Smooth muscle cell of the brain vasculature (primary cell): ENCODE data around the gene TRMT2A.
"Not testable (repeated sequence)": the region's sequence is repeated elsewhere in the genome, so short reads cannot be mapped to it uniquely, and the experiment has no call there.

Source experiments
- DNase-seq: peaks from one replicate; pipeline ENCODE4 v3.0.0-alpha.2; 2012; ENCODE audit warnings: low read depth, low spot score

The TRMT2A gene

DNA sequence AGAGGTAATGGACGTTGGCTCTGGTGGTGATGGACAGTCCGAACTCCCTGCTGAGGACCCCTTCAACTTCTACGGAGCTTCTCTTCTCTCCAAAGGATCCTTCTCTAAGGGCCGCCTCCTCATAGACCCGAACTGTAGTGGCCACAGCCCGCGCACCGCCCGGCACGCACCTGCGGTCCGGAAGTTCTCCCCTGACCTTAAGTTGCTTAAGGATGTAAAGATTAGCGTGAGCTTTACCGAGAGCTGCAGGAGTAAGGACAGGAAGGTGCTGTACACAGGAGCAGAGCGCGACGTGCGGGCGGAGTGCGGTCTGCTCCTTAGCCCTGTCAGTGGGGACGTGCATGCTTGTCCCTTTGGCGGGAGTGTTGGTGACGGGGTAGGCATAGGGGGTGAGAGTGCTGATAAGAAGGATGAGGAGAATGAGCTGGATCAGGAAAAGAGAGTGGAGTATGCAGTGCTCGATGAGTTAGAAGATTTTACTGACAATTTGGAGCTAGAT lies 30.9 kb downstream of the TRMT2A start:
- no peak for DNase-seq

DNA sequence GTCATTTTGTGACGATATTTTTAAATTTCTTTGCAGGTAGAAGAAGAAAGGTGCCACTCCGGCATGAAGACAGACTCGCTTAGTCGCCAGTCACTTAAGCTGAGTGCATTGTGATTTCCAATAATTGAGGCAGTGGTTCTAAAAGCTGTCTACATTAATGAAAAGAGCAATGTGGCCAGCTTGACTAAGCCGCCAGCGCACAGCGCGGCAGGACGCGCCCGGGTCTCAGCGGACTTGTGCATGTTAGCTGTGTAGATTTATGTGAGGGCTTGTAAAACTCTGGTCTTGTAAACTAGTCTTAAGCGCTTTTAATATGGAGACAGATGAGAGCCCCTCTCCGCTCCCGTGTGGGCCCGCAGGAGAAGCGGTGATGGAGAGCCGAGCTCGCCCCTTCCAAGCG lies 31.4 kb downstream of the TRMT2A start:
- DNase-seq = no peak

DNA sequence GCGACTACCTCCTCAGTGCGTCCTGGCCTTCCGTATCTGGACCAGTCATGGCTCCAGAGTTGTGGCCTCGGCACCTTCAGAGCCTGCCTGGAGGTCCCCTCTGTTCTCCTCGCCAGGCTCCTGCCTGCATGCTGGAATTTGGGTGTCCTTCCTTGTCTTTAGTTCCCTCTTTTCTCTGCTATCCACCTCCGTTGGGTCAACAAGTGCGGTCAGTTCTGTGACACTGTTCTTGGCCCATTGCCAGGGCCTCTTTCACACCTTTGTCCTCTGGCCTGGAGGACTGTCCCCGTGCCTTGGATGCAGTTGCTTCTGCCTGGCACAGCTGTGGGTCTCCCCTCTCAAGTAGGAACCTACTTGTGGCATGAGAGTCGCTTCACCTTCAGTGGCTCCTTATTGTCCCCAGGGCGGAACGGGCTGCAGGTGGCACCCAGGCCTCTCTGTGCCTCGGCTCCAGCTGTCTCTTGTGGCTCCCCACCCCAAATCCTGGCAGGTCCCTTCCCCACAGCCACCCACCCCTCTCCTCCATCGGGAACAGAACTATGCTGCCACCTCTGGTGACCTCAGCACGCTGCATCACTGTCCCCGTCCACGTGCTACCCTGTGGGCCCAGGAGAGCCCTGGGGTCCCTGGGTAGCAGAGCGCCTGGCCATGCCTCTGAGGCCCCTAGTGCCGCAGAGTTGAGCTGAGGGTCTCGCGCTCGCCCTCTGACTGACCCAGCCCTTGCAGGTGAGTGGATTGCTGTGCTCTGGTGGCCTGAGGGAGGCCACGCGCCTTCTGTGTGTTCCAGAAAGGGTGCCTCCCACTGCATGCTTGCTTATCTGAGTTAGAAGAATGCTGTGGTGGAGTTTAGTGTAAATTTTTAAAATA lies 32.2 kb downstream of the TRMT2A start:
- no peak for DNase-seq

DNA sequence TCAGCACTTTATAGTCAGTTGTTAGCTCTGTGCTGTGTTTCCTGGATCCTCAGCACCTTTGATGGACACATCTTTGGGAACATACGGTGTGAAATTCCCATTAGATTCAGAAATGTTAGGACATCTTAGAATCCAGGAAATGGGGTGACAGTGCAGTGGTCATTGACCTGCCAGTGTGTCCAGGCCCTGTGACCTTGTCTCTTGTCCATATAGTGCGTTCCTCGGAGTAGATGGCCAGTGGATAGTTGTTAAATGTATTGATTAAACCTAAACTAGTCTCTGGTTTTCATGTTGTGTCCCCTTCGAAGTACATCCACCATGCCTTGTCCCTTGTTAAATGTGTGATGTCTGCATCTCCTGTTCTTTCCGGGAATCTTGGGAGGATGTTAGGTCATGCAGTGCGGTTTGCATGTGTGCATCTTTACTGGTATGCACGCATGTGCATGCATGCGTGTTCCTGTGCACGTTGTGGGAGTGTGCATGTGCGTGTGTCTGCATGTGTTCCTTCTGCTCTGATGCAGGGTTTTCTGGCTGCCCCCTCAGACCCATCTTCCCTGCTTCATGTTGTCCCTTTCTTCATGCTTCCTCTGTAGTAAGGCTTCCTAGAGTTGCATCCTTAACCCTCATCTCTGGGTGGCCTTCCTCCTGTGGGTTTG lies 33.0 kb downstream of the TRMT2A start:
- DNase-seq = no peak

DNA sequence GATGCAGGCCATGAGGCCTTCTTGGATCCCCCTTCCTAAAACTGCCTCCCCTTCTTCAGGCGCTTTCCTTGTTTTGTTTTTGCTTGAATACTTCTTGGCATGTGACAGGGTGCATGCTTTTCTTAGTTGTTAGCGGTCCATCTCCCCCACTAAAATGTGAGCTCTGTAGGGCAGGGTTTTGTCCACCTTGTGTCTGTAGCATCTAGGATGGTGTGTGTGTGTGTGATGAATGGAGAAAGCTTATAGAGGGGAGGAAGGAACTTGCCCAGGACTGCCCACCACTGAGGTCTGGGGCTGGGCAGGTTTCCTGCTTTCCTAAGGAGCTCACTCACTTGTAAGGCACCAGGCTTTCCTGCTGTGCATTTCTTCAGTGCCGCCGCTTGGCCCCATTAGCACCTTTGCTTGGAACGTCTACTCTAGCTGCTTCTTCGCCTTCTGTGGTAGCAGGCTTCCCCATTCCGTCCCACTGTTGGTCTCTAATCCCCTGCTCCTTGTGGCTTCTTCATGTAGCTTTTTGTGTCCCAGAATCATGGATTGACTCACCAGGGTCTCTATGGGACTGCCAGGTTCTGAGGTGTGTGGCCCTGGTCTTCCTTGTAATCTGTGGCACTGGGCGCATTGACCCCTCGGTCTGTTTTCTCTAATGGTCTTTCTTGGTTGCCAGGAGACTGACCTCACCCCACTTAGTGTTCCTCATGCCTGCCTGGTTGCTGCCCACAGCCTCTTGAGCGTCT lies 33.7 kb downstream of the TRMT2A start:
- no peak for DNase-seq

DNA sequence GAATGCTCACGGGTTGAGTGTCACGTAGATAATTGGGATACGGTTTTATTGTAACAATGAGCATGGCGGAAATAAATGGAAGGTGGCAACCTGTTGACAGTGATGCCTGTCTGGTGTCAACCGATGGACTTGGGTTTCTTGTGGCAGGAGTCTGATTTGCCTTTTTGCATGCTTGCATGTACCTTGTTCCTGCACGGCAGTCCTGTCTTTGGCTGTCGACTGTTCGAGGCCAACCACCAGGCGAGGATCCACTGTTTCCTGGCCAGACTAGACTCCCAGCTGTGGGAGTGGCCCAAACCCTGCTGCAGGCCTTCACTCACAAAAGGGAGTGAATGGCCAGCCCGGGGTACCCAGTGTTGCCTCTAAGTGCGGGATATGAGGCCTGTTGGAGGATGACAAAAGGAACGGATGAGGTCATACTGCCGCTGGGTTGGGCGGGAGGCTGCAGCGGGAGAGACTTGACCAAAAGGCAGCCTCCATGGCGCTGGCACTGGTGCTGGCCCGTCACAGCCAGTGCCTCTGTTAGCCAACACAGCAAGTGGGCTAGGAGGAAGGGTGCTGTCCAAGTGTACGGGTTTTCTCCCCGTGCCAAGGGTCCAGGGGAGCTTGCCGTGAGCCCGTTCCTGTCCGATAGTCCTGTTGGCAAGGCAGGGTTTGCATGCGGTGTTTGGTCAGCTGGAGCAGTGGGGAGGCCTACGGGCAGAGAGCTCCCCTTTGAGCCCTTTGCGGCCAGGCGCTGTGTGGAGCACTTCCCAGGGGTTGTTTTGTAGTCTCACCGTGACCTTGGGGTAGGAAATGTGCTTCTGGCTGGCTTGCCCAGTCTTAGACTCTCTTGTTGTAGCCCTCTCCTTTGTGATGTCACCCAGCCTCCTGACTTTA lies 36.0 kb downstream of the TRMT2A start:
- no peak for DNase-seq

DNA sequence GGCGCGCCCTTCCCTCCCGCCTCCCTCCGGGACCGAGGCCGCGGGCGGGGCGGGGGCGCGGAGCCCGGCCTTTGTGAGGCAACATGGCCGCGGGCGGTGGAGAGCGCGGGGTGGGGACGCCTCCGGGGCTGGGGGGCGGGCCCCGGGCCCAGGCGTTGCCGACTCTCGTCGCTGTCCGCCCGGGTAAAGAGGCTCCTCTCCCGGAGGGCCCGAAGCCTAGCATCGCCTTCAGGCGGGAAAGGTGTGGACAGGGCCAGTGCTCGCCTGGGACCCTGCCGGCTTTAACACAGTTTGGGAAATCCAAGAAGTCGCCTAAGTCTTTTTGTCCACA lies 36.6 kb downstream of the TRMT2A start:
- DNase-seq = no peak

DNA sequence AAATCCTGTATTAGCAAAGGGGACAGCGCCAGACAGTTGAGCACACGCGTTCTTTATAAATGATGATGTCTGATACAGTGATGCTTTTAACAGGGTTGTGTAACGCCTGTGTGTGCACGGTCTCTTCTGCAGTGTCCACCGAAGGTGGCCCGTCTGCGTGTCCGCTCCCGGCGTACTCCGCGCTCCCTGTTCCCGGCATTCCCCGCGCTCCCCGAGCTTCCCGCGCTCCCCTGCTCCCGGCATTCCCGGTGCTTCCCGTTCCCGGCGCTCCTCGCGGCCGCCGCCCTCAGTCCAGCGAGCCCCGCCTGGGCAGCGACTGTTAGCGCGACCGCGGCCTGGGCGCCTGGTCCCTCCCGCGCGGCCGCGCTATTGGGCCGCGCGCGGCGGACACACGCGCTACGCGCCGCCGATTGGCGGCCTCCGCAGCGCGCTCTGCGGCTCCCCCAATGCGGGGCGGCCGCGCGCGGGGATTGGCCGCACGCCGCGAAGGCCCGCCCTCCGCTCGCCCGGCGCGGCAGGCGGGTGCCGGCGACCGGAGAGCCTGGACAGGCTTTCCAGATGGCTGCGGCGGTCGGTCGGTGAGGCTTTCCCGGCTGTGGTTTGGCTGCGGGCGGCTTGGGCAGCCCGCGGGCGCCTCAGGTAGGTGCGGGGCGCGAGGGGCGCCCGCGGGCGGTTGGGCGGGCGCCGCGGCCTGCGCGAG lies 37.1 kb downstream of the TRMT2A start, which contains the start of gene DGCR8:
Gene DGCR8 (plus strand): TSS at position 497 of the 700 bp plus-strand sequence. CDS start 5,723 bp downstream, outside the sequence.
- peak; percentile 85 for DNase-seq

DNA sequence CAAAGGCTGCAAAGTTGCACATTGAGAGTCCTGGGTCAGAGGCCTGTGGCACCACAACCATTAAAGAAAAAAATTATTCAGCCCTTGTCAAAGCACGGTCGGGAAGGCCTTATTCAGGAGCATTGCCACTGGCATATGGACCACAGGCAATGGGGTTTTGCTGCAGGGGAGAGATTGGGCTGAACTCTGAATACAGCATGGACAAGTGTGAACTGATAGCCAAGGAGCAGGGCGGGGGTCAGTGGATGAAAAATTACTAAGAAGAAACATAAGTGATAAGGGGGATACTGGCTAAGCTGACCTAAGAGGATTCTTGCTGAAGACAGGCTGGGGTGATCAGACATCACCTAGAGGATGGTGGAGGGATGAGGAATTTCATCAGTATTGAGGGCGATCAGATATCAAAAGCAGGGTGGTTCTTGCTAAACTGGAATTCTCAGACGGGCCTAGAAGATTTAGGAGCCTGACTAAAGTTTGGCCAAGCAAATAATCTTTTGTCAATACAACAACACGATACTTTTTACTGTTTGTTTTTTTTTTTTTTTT lies 40.3 kb downstream of the TRMT2A start:
- no peak for DNase-seq

DNA sequence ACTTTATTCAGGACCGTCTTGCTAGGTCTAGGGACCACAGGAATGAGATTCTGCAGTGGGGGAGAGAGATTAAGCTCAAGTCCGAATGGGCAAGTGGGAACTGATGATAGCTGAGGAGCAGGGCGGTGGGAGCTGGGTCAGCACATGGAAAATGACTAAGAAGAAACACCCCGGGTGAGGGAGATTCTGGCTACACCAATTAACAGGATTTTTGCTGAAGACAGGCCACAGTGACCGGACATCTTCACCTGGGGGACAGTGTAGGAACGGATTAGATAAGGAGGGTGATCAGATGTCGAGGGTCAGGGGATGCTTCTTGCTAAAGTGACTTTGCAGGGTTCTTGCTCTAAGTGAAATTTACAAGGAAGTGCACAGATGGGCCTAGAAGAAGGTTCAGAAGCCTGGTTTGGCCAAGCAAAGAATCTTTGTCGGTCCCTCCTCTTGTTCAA lies 45.5 kb downstream of the TRMT2A start:
- no peak for DNase-seq

DNA sequence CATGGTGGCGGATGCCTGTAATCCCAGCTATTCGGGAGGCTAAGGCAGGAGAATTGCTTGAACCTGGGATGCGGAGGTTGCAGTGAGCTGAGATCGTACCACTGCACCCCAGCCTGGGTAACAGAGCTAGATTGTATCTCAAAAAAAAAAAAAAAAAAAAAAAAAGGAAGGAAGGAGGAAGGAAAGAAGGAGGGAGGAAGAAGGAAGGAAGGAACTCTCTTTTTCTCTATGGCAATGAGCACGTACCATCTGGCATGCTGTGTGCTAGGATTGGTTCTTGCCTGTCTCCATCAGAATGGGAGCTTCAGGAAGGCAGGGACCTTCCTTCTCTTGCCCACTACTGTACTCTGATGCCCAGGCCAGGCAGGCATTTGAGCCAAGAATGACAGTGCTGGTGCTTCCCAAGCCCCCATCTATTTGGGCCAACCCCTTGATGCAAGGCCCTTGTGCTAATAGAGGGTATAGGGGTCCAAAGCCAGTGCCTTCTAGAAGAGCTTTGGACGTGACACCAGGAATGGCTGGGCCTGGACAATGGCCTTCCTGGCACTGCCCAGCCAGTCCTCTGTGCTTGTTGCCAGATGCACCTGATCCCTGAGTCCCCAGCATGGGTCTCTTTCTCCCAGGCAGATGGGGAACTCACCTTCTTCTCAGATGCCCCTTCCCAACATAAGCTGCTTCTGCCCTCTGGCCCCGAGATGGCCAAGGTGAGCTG lies 47.5 kb downstream of the TRMT2A start:
- no peak for DNase-seq

DNA sequence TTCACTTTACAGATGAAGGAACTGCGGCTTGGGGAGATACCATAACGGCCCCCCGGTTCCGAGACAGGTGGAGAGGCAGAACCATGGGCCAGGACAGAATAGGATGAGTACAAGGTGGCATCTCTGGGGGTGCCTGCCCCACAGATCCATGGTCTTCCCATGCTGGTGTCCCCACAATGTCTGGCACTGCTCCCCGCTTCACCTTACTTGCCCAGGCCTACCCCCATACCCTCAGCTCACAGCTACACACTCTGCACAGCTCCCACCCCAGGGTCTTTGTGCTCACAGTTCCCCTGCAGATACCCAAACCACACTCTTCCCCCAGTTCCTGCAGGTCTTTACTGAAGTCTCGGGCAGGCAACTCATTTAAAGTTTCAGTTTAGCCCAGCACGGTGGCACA lies 48.4 kb downstream of the TRMT2A start:
- DNase-seq = no peak

DNA sequence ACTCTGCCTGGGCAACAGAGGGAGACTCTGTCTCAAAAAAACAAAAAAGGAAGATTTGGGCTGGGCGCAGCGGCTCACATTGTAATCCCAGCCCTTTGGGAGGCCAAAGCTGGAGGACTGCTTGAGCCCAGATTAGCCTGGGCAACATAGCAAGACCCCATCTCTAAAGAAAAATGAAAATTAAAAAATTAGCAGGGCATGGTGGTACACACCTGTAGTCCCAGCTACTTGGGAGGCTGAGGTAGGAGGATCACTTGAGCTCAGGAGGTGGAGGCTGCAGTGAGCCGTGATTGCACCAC lies 49.7 kb downstream of the TRMT2A start:
- not testable (repeated sequence) for DNase-seq

DNA sequence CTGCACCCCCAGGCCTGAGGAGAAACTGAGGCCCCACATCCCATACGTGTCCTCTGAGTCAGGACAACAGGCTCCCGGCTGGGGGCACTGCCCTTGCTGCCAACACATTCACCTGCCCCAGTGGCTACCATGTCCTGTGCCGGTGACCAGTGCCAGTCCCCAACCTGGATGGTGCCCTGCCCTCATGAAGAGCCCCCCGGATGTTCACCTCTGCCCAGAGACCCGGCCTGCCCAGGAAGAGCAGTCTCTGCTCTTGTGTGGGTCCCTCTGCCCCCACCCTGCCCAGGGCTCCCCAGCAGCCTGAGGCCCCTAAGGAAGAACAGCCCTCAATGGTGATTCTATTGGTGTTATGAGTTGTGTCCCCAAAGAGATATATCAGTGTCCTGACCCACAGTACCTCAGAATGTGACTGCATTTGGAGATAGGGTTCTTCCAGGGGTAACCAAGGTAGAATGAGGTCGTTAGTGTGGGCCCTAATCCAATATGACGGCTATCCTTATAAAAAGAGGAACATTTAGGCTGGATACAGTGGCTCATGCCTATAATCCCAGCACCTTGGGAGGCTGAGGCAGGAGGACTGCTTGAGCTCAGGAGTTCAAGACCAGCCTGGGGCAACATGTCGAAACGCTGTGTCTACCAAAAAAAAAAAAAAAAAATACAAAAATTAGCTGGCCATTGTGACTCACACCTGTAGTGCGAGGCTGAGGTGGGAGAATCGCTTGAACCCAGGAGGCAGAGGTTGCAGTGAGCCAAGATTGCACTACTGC lies 50.2 kb downstream of the TRMT2A start:
- no peak for DNase-seq

DNA sequence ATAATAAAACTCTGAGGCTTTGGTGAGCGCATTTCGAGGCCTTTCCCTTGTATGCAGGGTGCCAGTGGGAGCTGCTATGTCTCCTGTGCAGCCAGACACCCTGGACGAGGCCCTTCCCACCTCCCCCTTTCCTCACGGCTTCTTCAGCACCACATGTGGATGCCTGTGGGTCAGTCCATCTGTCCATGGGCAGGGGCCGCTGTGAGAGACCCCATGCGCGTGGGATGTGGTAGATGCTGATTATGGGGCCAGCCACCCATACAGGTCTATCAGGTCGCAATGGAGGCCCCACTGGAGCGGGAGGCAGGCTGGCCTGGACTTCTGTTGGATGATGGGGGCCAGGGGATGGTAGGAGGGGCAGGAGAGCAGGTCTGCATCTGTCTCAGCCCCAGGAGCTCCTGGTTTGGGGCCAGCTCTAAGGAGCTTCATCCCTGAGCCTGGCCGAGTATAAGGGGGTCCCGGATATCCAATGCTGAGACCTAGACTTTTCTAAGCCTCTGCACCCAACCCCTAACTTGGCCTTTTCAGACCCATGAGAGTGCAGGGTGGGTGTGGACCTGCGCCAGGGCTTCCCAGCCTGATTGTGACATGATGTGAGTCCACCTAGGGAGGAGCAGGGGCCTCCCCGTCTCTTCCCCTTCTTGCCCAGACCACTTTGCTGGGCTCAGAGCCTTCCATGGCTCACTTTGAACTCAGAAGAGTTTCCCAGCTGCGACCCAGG lies 51.0 kb downstream of the TRMT2A start:
- DNase-seq = no peak

DNA sequence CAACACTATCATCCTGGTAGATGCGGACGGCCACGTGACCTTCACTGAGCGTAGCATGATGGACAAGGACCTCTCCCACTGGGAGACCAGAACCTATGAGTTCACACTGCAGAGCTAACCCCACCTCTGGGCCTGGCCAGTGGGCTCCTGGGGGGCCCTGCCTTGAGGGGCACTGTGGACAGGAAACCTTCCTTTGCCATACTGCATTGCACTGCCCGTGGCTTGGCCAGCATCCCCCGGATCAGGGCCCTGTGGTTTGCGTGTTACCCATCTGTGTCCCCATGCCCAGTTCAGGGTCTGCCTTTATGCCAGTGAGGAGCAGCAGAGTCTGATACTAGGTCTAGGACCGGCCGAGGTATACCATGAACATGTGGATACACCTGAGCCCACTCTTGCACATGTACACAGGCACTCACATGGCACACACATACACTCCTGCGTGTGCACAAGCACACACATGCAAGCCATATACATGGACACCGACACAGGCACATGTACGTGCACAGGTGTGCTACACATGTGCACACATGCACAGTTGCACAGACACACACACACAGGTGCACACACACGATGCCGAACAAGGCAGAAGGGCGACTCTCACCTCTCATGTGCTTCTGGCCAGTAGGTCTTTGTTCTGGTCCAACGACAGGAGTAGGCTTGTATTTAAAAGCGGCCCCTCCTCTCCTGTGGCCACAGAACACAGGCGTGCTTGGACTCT lies 52.3 kb downstream of the TRMT2A start:
- DNase-seq = no peak

DNA sequence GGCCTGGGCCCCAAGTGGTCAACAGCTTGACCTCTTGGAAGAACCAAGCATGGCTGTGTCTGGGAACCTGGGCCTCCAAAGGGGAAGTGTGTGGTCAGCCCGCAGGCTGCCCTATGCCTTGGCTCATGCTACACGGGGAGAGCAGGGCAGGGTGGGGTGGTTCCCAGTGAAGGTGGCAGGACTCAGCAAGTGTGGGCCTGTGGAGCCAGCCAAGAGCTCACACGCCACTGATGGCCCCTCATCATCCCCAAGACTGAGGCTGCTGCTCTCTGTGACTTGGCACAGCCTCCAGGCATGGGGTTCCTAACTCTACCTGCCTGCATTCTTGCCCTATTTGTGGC lies 52.9 kb downstream of the TRMT2A start:
- no peak for DNase-seq
